ENCODE data around the gene CCT7.

DNA sequence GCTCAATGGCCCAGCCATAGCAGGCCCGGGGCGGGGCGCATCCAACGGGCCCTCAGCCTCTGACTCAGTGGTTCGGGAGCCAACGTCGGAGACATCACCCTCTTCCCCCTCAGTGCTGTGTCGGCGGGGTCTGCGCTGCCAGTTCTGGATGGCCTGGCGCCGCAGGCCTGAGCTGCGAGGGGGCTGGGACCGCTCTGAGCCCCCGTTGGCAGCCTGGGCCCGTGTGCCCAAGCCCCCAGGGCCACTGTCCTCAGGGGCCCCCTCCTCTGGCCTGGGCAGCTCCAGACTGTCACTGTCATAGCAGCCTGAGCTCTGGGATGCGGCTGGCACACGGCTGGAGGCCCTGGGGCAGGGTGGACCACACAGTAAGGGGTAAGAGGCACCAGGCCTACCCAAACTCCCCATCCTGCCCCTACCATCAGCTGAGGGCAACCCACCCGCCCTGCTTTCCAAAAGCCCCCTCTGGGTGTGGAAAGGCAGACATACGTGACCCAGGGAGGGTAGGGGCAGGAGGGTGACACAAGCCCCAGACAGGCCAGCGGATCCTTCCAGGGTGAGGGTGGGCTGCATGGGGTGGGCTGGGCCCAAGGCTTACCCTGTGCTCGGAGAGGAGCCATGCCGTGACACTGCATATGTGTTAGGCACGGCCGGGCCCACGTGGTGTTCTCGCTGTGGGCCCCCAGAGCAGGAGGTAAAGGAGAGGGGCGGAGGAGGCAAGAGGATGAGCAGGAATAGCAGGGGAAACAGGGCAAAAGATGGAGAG is 31.4 kb downstream of the CCT7 start:
- TF ChIP-seq POLR2A (IDR thresholded peaks at IDR 0.05) (no peak), POLR2AphosphoS5 (IDR thresholded peaks at IDR 0.05) (no peak), EP300 (IDR thresholded peaks at IDR 0.05) (no peak)
- TF ChIP-seq, protein P1, sequence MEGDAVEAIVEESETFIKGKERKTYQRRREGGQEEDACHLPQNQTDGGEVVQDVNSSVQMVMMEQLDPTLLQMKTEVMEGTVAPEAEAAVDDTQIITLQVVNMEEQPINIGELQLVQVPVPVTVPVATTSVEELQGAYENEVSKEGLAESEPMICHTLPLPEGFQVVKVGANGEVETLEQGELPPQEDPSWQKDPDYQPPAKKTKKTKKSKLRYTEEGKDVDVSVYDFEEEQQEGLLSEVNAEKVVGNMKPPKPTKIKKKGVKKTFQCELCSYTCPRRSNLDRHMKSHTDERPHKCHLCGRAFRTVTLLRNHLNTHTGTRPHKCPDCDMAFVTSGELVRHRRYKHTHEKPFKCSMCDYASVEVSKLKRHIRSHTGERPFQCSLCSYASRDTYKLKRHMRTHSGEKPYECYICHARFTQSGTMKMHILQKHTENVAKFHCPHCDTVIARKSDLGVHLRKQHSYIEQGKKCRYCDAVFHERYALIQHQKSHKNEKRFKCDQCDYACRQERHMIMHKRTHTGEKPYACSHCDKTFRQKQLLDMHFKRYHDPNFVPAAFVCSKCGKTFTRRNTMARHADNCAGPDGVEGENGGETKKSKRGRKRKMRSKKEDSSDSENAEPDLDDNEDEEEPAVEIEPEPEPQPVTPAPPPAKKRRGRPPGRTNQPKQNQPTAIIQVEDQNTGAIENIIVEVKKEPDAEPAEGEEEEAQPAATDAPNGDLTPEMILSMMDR (IDR thresholded peaks at IDR 0.05), result no peak
